Smooth muscle cell (in vitro differentiated cells): ENCODE data around the gene PIP4K2A. TPM values are rescaled to one million over a fixed set of nuclear protein-coding genes. Genes with fewer than 3 reads are reported as not detected.
"Not testable (repeated sequence)": the region's sequence is repeated elsewhere in the genome, so short reads cannot be mapped to it uniquely, and the experiment has no call there.

Source experiments
- DNase-seq: peaks from one replicate; lab custom pipeline; 2025; ENCODE audit not compliant: unreplicated experiment; lab: John Stamatoyannopoulos, UW
- H2AFZ ChIP-seq: fragments of 200-600 bp; sonication (generic); 2 replicates; pipeline ENCODE4 v1.6.0; 2016; ENCODE audit warnings: antibody characterized with exemption, low read depth, mild to moderate bottlenecking
- H3F3A ChIP-seq: fragments of 200-600 bp; sonication (generic); 2 replicates; pipeline ENCODE4 v1.6.0; 2017; ENCODE audit warnings: antibody characterized with exemption, low read depth
- H3K27ac ChIP-seq: fragments of 200-600 bp; sonication (generic); 2 replicates; pipeline ENCODE4 v1.5.1; 2016; ENCODE audit warnings: low read depth, mild to moderate bottlenecking
- H3K27me3 ChIP-seq: fragments of 200-600 bp; sonication (generic); 2 replicates; pipeline ENCODE4 v1.6.1; 2016; ENCODE audit warnings: low read depth, mild to moderate bottlenecking
- H3K36me3 ChIP-seq: fragments of 200-600 bp; sonication (generic); 2 replicates; pipeline ENCODE4 v1.5.1; 2016; ENCODE audit warnings: low read depth
- H3K4me1 ChIP-seq: fragments of 200-600 bp; sonication (generic); 2 replicates; pipeline ENCODE4 v1.5.1; 2016; ENCODE audit warnings: low read depth
- H3K4me2 ChIP-seq: fragments of 200-600 bp; sonication (generic); 2 replicates; pipeline ENCODE4 v1.6.0; 2016; ENCODE audit warnings: mild to moderate bottlenecking
- H3K4me3 ChIP-seq: fragments of 200-600 bp; sonication (generic); 2 replicates; pipeline ENCODE4 v1.5.1; 2016; ENCODE audit warnings: mild to moderate bottlenecking
- H3K79me2 ChIP-seq: fragments of 200-600 bp; sonication (generic); 2 replicates; pipeline ENCODE4 v1.6.0; 2016; ENCODE audit warnings: low read depth, mild to moderate bottlenecking
- H3K9ac ChIP-seq: fragments of 200-600 bp; sonication (generic); 2 replicates; pipeline ENCODE4 v1.6.0; 2016; ENCODE audit warnings: low read depth
- H3K9me3 ChIP-seq: fragments of 200-600 bp; sonication (generic); replicated peaks from 2 replicates; pipeline ENCODE4 v1.5.1; 2016; ENCODE audit warnings: low read depth
- H4K20me1 ChIP-seq: fragments of 200-600 bp; sonication (generic); 2 replicates; pipeline ENCODE4 v1.6.0; 2016; ENCODE audit warnings: low read depth
- WGBS: methylation state at CpG from one replicate; pipeline ENCODE4 v1.1.7; 2016; ENCODE audit warnings: low lambda C conversion rate; 5-methylcytosine and 5-hydroxymethylcytosine counted together
- polyA plus RNA-seq: library from polyadenylated mRNA; unstranded; fragments of >200 nt; fragmentation: Nextera tagmentation; extraction: Ambion mirVana; gene quantifications from 2 replicates; pipeline ENCODE4 v1.2.1, GENCODE V29; 2016
- total RNA-seq: library from RNA; depleted of rRNA; stranded (reverse); fragments of >200 nt; gene quantifications from 2 replicates; pipeline ENCODE4 v1.2.3, GENCODE V29; 2014
- TF ChIP-seq, protein P1 (sequence below): fragments of 200-600 bp; sonication (generic); IDR thresholded peaks from 2 replicates; pipeline ENCODE4 v1.5.1; 2017; ENCODE audit warnings: borderline replicate concordance, mild to moderate bottlenecking, antibody characterized with exemption; ENCODE audit not compliant: insufficient read depth, poor library complexity, severe bottlenecking

PIP4K2A gene
- total and polyA plus RNA-seq, 2 experiments from 2014 or later, result 7.5 to 8.9 TPM

GRCh38 chr10:22750131-22750530, 35.8 kb upstream of the PIP4K2A start:
- Histone ChIP-seq H3K27ac (no peak overlapping the region), H3K36me3 (no peaks in the 10 kb centered on the region), H3K4me1 (no peaks in the 10 kb centered on the region), H3K9me3 (no peaks in the 10 kb centered on the region), H3K4me2 (no peak overlapping the region), H2AFZ (no peak overlapping the region), H4K20me1 (no peaks in the 10 kb centered on the region), H3F3A (no peaks in the 10 kb centered on the region), H3K9ac (no peak overlapping the region), H3K27me3 (no peaks in the 10 kb centered on the region), H3K79me2 (no peaks in the 10 kb centered on the region), H3K4me3 (no peak overlapping the region)
- DNase-seq, result no peak
- 93% methylated on average over 2 of the region's 2 CpGs for WGBS
- TF ChIP-seq, protein P1, sequence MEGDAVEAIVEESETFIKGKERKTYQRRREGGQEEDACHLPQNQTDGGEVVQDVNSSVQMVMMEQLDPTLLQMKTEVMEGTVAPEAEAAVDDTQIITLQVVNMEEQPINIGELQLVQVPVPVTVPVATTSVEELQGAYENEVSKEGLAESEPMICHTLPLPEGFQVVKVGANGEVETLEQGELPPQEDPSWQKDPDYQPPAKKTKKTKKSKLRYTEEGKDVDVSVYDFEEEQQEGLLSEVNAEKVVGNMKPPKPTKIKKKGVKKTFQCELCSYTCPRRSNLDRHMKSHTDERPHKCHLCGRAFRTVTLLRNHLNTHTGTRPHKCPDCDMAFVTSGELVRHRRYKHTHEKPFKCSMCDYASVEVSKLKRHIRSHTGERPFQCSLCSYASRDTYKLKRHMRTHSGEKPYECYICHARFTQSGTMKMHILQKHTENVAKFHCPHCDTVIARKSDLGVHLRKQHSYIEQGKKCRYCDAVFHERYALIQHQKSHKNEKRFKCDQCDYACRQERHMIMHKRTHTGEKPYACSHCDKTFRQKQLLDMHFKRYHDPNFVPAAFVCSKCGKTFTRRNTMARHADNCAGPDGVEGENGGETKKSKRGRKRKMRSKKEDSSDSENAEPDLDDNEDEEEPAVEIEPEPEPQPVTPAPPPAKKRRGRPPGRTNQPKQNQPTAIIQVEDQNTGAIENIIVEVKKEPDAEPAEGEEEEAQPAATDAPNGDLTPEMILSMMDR, result no peak

GRCh38 chr10:22744858-22745257, 30.5 kb upstream of the PIP4K2A start:
- not testable (repeated sequence) for H3K4me3 ChIP-seq, DNase-seq, H4K20me1 ChIP-seq, H3K79me2 ChIP-seq, H3K27me3 ChIP-seq, H3K4me2 ChIP-seq, H3K36me3 ChIP-seq, H3K9ac ChIP-seq, H3K9me3 ChIP-seq, H3F3A ChIP-seq, H3K4me1 ChIP-seq, H3K27ac ChIP-seq, H2AFZ ChIP-seq
- WGBS, result 78% methylated on average over 2 of the region's 2 CpGs

DNA sequence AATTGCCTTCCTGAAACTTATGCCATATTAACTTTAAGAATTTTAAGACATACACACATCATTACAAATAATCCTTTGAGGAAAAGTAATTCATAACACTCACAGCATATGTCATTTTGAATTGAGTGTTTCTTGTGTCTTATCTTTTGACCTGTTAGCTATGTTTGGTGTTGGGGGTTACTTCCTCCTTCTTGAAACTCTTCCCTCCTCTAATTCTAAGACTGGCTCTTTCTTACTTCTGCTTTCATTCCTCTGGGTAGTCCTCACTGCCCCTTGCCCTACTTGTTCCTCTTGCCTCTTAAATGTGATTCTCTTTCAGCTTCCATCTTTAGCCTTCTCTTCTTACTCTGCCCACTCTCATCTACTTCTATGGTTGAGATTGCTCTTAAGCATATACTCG, 28.3 kb upstream of the PIP4K2A start:
- Histone ChIP-seq H3K27ac (no peak overlapping the region), H3K79me2 (no peaks in the 10 kb centered on the region), H3K27me3 (no peaks in the 10 kb centered on the region), H3K9me3 (no peaks in the 10 kb centered on the region), H3K4me1 (no peaks in the 10 kb centered on the region), H3F3A (no peaks in the 10 kb centered on the region), H4K20me1 (no peaks in the 10 kb centered on the region), H3K4me3 (no peak overlapping the region), H3K36me3 (no peaks in the 10 kb centered on the region), H3K9ac (no peak overlapping the region), H2AFZ (no peak overlapping the region), H3K4me2 (no peak overlapping the region)
- 95% methylated on average over 1 of the region's 1 CpG for WGBS
- TF ChIP-seq, protein P1, result no peak
- no peak for DNase-seq

DNA sequence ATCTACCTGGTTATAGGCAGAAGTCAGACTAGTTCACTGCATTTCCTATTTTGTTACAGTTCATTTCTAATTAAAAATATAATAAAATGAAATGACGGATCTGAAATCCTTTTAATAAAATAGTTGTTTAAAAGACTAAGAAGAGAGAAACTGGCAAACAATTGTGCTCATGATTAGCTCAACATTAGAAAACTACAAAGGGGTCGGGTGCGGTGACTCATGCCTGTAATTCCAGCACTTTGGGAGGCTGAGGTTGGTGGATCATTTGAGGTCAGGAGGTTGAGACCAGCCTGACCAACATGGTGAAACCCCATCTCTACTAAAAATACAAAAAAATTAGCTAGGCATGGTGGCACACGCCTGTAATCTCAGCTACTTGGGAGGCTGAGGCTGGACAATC, 27.3 kb upstream of the PIP4K2A start:
- H3K9me3 ChIP-seq, H3K4me3 ChIP-seq, DNase-seq, H3K79me2 ChIP-seq, H3K4me1 ChIP-seq, H4K20me1 ChIP-seq, H3K27me3 ChIP-seq, H2AFZ ChIP-seq, H3K36me3 ChIP-seq, H3K27ac ChIP-seq, H3K4me2 ChIP-seq, H3F3A ChIP-seq, H3K9ac ChIP-seq: not testable (repeated sequence)
- WGBS, result 82% methylated on average over 4 of the region's 4 CpGs

- Histone ChIP-seq H3K27me3 (no peaks in the 10 kb centered on the region), H3K4me3 (no peak overlapping the region), H3K36me3 (no peaks in the 10 kb centered on the region), H3F3A (no peaks in the 10 kb centered on the region), H3K4me1 (peaks cover 4% of the 10 kb centered on the region), H2AFZ (no peak overlapping the region), H3K9ac (no peak overlapping the region), H3K79me2 (no peaks in the 10 kb centered on the region), H3K4me2 (no peak overlapping the region), H3K27ac (no peak overlapping the region), H3K9me3 (no peaks in the 10 kb centered on the region), H4K20me1 (no peaks in the 10 kb centered on the region)
- WGBS, result 89% methylated on average over 2 of the region's 2 CpGs
- TF ChIP-seq, protein P1, result no peak
- no peak for DNase-seq
These were observed 25.8 kb upstream of the PIP4K2A start for GRCh38 chr10:22740180-22740579.
